Tibial artery (tissue), 4 donors: Measurements from ENCODE around the gene OSBPL1A.

Source experiments
- DNase-seq, 2 donors: peaks; one replicate each; pipeline ENCODE4 v3.0.0-alpha.2; 2019
- H3K27ac ChIP-seq, 2 donors: fragments of 200-600 bp; sonication (generic) in 1 of 2; 1 replicate in 1 of 2; 2 replicates in 1 of 2; pipeline ENCODE4 v1.5.1; 2018 to 2019; ENCODE audit warnings: mild to moderate bottlenecking in 1 of 2
- H3K27me3 ChIP-seq, 2 donors: fragments of 200-600 bp; sonication (generic) in 1 of 2; one replicate each; pipeline versions ENCODE4 v1.5.1 to v1.6.0; 2016 to 2019
- H3K36me3 ChIP-seq, 3 donors: fragments of 200-600 bp; sonication (generic) in 2 of 3; one replicate each; pipeline ENCODE4 v1.5.1; 2016 to 2019; ENCODE audit warnings: mild to moderate bottlenecking in 2 of 3
- H3K4me1 ChIP-seq, 4 donors: fragments of 200-600 bp; sonication (generic) in 2 of 4; 1 replicate in 3 of 4; 2 replicates in 1 of 4; pipeline ENCODE4 v1.5.1; 2016 to 2019
- H3K4me3 ChIP-seq, 2 donors: fragments of 200-600 bp; sonication (generic) in 1 of 2; 1 replicate in 1 of 2; 2 replicates in 1 of 2; pipeline ENCODE4 v1.5.1; 2018 to 2019; ENCODE audit warnings: mild to moderate bottlenecking in 2 of 2
- H3K9me3 ChIP-seq, 3 donors: fragments of 200-600 bp; sonication (generic) in 1 of 3; one replicate each; pipeline ENCODE4 v1.5.1; 2016 to 2019
- CTCF ChIP-seq, 2 experiments: fragments of 200-600 bp in 1 of 2; fragments of 450-650 bp in 1 of 2; IDR thresholded peaks; one replicate each; pipeline ENCODE4 v1.5.1; 2017 to 2019; ENCODE audit warnings: antibody characterized with exemption in 2 of 2, mild to moderate bottlenecking in 1 of 2, moderate library complexity in 1 of 2
- intact Hi-C: fragments of 100-400 bp; cut with DNase I; formaldehyde crosslinking; loops from one replicate; pipeline ENCODE4 v1.15.0; 2023; ENCODE audit warnings: low total_unique reads

The OSBPL1A gene

GRCh38 chr18:24372279-24372872 lies 25.2 kb downstream of the OSBPL1A start:
- TF ChIP-seq CTCF (IDR thresholded peaks at IDR 0.05) = no peak
- Histone ChIP-seq H3K36me3 (peaks cover 7 to 38% (median 19%) of the 10 kb centered on the region in 3 donors), H3K9me3 (no peaks in the 10 kb centered on the region), H3K4me3 (no peak overlapping the region), H3K27ac (no peak overlapping the region), H3K27me3 (no peaks in the 10 kb centered on the region), H3K4me1 (no peaks in the 10 kb centered on the region)
- intact Hi-C loops = loop anchor here (10.0 kb wide), 1 partner anchor 62 kb away; no protein-coding TSS in a partner anchor
- DNase-seq = no peak

GRCh38 chr18:24370120-24370519 lies 27.5 kb downstream of the OSBPL1A start:
- Histone ChIP-seq H3K36me3 (peaks cover 0 to 17% (median 4%) of the 10 kb centered on the region in 3 donors), H3K4me3 (no peak overlapping the region), H3K9me3 (no peaks in the 10 kb centered on the region), H3K27me3 (no peaks in the 10 kb centered on the region), H3K27ac (no peak overlapping the region), H3K4me1 (no peaks in the 10 kb centered on the region)
- DNase-seq = no peak
- intact Hi-C loops = loop anchor here (10.0 kb wide), 1 partner anchor 65 kb away; no protein-coding TSS in a partner anchor
- TF ChIP-seq CTCF (IDR thresholded peaks at IDR 0.05) = no peak

GRCh38 chr18:24369426-24369825 lies 28.2 kb downstream of the OSBPL1A start:
- no peak overlapping the region for H3K27ac ChIP-seq
- H3K27me3 ChIP-seq = no peaks in the 10 kb centered on the region
- H3K4me3 ChIP-seq = no peak overlapping the region
- intact Hi-C loops = no loop called here
- no peak for DNase-seq
- no peaks in the 10 kb centered on the region for H3K9me3 ChIP-seq
- peaks cover 0 to 11% (median 4%) of the 10 kb centered on the region in 3 donors for H3K36me3 ChIP-seq
- no peaks in the 10 kb centered on the region for H3K4me1 ChIP-seq
- TF ChIP-seq CTCF (IDR thresholded peaks at IDR 0.05) = no peak

GRCh38 chr18:24368749-24369148 lies 28.9 kb downstream of the OSBPL1A start:
- no peak for TF ChIP-seq CTCF (IDR thresholded peaks at IDR 0.05)
- no peak overlapping the region for H3K4me3 ChIP-seq
- no peak for DNase-seq
- no peaks in the 10 kb centered on the region for H3K9me3 ChIP-seq
- no peak overlapping the region for H3K27ac ChIP-seq
- no peaks in the 10 kb centered on the region for H3K27me3 ChIP-seq
- intact Hi-C loops = no loop called here
- H3K4me1 ChIP-seq = no peaks in the 10 kb centered on the region
- H3K36me3 ChIP-seq = peaks cover 0 to 9% (median 4%) of the 10 kb centered on the region in 3 donors

GRCh38 chr18:24366328-24366727 lies 31.3 kb downstream of the OSBPL1A start:
- no peak for DNase-seq
- intact Hi-C loops = no loop called here
- no peaks in the 10 kb centered on the region for H3K27me3 ChIP-seq
- no peak overlapping the region for H3K4me3 ChIP-seq
- peaks cover 0 to 9% (median 4%) of the 10 kb centered on the region in 3 donors for H3K36me3 ChIP-seq
- H3K4me1 ChIP-seq = no peaks in the 10 kb centered on the region
- TF ChIP-seq CTCF (IDR thresholded peaks at IDR 0.05) = no peak
- no peak overlapping the region for H3K27ac ChIP-seq
- no peaks in the 10 kb centered on the region for H3K9me3 ChIP-seq
